ENCODE measurements around the gene CMTM6.
"Not testable (repeated sequence)": the region's sequence is repeated elsewhere in the genome, so short reads cannot be mapped to it uniquely, and the experiment has no call there.

Gene CMTM6

DNA sequence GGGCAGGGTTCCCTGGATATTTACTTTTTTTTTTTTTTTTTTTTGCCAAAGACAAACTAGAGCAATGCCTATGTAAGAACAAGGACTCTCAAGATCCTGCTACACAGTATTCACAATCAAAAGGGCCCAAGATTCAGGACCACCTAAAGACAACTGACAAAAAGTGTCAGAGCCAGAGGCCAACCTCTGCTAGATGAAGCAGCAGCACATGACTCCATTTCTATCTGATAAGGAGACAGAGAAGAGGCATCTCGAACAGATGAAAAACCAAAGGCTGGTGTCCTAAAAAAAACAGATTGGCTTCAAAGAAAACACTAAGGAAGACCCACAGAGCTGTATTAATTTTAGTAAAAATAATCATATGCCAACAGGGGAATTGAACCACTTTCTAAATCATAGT is 20.0 kb downstream of the CMTM6 start:
- DNase-seq: no peak
- Histone ChIP-seq H3K27me3 (replicated peaks in 2 of 5; ENCODE audit: control insufficient read depth in 4 of 5, insufficient read depth in 5 of 5, low read length in 4 of 5) (no peaks in the 10 kb centered on the region), H3K4me1 (ENCODE audit: control extremely low read depth in 1 of 4, control insufficient read depth in 4 of 4, insufficient read depth in 4 of 4, low read length in 3 of 4) (peaks cover 0 to 8% (median 1%) of the 10 kb centered on the region in 4 experiments), H3K27ac (ENCODE audit: insufficient read depth in 1 of 2, low read depth in 1 of 2, low read length in 2 of 2, poor library complexity in 1 of 2, severe bottlenecking in 2 of 2) (no peak overlapping the region), H3K4me3 (ENCODE audit: control insufficient read depth in 1 of 7, extremely low read depth in 1 of 7, insufficient read depth in 4 of 7, low read depth in 2 of 7, low read length in 6 of 7) (no peak overlapping the region), H3K36me3 (ENCODE audit: control insufficient read depth in 4 of 4, insufficient read depth in 4 of 4, low read length in 3 of 4) (peaks cover 18 to 48% (median 31%) of the 10 kb centered on the region in 4 experiments), H3K9me3 (ENCODE audit: control extremely low read depth in 1 of 5, control insufficient read depth in 4 of 5, insufficient read depth in 2 of 5, low read depth in 1 of 5, low read length in 4 of 5) (no peaks in the 10 kb centered on the region)
- no CpG with 5 or more reads among the region's 1 CpG for WGBS (ENCODE audit: insufficient coverage)
- CTCF ChIA-PET: interaction anchor here (1.4 to 1.8 kb wide), 2 partner anchors 15 to 108 kb away, joined by 4 to 7 read pairs; no protein-coding TSS in a partner anchor
- POLR2A ChIA-PET: no interaction called here

DNA sequence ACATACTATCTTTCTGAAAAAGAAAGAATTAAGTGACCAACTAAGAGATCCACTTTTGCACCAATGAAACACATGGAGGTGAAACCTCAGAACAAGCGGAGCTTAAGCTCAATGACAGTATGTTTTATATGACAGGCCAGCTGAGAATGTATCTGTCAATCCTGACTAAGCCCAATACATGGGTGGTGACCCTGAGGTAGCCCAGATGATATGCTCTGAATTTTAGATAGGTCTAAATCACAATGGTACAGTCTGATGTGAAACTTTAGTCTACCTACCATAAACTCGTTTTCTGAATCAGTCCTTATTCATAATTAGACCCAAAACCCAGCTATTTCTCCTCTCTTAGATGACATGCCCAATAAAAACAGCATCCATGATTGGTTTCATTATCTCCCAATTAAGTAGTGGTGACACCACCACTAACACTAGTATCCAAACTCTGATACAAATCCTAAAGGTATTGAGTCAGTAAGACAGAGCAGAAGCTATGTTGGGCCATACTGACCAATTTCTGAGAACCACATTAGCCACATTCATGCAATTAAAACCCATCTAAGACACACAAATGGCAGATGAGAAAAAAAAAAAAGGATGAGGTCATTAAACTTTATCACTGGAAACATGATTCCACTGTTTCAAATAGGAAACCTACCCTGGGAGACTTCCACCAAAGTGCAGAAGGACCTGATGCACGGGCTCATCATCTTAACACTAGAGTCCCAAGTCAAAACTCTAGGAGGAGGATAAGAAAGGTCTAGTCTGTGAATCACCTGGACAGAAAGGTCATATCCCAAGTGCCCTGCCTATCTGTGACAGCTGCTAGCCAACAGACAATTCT is 20.6 kb downstream of the CMTM6 start:
- no peak overlapping the region for H3K4me3 ChIP-seq (ENCODE audit: control insufficient read depth in 1 of 7, extremely low read depth in 1 of 7, insufficient read depth in 4 of 7, low read depth in 2 of 7, low read length in 6 of 7)
- no peak for DNase-seq
- CTCF ChIA-PET: interaction anchor here (1.4 kb wide), 1 partner anchor 14 kb away, joined by 7 read pairs; no protein-coding TSS in a partner anchor
- H3K36me3 ChIP-seq (ENCODE audit: control insufficient read depth in 4 of 4, insufficient read depth in 4 of 4, low read length in 3 of 4): peaks cover 18 to 42% (median 27%) of the 10 kb centered on the region in 4 experiments
- H3K9me3 ChIP-seq (ENCODE audit: control extremely low read depth in 1 of 5, control insufficient read depth in 4 of 5, insufficient read depth in 2 of 5, low read depth in 1 of 5, low read length in 4 of 5): no peaks in the 10 kb centered on the region
- H3K27ac ChIP-seq (ENCODE audit: insufficient read depth in 1 of 2, low read depth in 1 of 2, low read length in 2 of 2, poor library complexity in 1 of 2, severe bottlenecking in 2 of 2): no peak overlapping the region
- peaks cover 0 to 8% (median 1%) of the 10 kb centered on the region in 4 experiments for H3K4me1 ChIP-seq (ENCODE audit: control extremely low read depth in 1 of 4, control insufficient read depth in 4 of 4, insufficient read depth in 4 of 4, low read length in 3 of 4)
- POLR2A ChIA-PET: no interaction called here
- H3K27me3 ChIP-seq (replicated peaks in 2 of 5; ENCODE audit: control insufficient read depth in 4 of 5, insufficient read depth in 5 of 5, low read length in 4 of 5): no peaks in the 10 kb centered on the region
- 100% methylated on average over 2 of the region's 3 CpGs for WGBS (ENCODE audit: insufficient coverage)

DNA sequence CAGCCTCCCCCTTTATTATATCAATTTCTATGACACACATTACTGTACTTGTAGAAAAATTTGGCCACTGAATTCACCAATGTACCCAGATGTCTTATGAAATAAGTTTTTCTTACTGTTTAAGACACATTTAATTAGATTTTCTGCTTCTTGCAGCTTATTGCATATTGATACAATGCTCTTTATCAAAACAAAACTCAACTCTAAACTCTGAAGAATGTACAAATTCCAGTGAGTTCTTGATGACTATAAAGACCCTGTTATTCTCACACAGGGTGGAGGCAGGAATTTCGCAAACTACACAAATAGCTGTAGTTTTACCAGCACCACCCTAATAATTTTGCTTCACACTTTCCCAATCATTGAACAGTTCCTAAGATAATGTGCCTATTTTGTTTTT is 22.0 kb downstream of the CMTM6 start:
- H3K4me3 ChIP-seq (ENCODE audit: control insufficient read depth in 1 of 7, extremely low read depth in 1 of 7, insufficient read depth in 4 of 7, low read depth in 2 of 7, low read length in 6 of 7): no peak overlapping the region
- no peaks in the 10 kb centered on the region for H3K27me3 ChIP-seq (replicated peaks in 2 of 5; ENCODE audit: control insufficient read depth in 4 of 5, insufficient read depth in 5 of 5, low read length in 4 of 5)
- ChIA-PET CTCF (interaction anchor here (1.2 to 2.0 kb wide), 2 partner anchors 12 to 106 kb away, joined by 3 to 13 read pairs; no protein-coding TSS in a partner anchor), POLR2A (interaction anchor here (0.6 kb wide), 1 partner anchor 1151 kb away, joined by 3 read pairs; no protein-coding TSS in a partner anchor)
- H3K9me3 ChIP-seq (ENCODE audit: control extremely low read depth in 1 of 5, control insufficient read depth in 4 of 5, insufficient read depth in 2 of 5, low read depth in 1 of 5, low read length in 4 of 5): no peaks in the 10 kb centered on the region
- peaks cover 0 to 8% (median 1%) of the 10 kb centered on the region in 4 experiments for H3K4me1 ChIP-seq (ENCODE audit: control extremely low read depth in 1 of 4, control insufficient read depth in 4 of 4, insufficient read depth in 4 of 4, low read length in 3 of 4)
- 100% methylated on average over 1 of the region's 1 CpG for WGBS (ENCODE audit: insufficient coverage)
- peaks cover 14 to 32% (median 20%) of the 10 kb centered on the region in 4 experiments for H3K36me3 ChIP-seq (ENCODE audit: control insufficient read depth in 4 of 4, insufficient read depth in 4 of 4, low read length in 3 of 4)
- no peak overlapping the region for H3K27ac ChIP-seq (ENCODE audit: insufficient read depth in 1 of 2, low read depth in 1 of 2, low read length in 2 of 2, poor library complexity in 1 of 2, severe bottlenecking in 2 of 2)
- DNase-seq: no peak

DNA sequence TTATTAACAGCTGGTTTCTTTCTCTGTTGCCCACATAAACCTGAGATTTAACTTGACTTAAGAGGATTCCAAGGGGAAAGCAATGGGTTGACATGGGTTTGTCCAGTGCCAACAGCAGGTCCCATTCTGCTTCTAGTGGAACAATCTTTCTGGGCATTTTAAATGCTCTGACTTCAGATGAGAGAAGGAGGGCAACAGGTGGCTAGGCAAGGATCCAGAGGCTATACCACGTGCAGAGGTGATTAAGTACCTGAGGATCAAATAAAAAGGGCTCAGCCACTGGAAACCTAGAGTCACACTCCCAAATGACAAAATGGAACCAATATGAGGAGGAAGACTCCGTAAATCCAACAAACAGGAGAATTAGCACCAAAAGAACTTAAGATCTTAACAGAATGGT is 28.5 kb downstream of the CMTM6 start:
- CTCF ChIA-PET: interaction anchor here (0.7 to 2.4 kb wide), 4 partner anchors 10 to 99 kb away, joined by 3 to 8 read pairs (median 4); no protein-coding TSS in a partner anchor

DNA sequence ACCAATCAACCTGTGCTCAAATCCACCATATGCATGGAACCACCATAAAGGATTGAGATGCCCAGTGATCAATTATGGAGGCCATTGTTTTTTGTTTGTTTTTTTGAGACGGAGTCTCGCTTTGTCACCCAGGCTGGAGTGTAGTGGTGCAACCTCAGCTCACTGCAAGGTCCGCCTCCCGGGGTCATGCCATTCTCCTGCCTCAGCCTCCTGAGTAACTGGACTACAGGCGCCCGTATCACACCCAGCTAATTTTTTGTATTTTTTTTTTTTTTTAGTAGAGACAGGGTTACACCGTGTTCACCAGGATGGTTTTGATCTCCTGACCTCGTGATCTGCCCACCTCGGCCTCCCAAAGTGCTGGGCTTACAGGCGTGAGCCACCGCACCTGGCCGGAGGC is 30.5 kb downstream of the CMTM6 start:
- H3K4me3 ChIP-seq (ENCODE audit: control insufficient read depth in 1 of 7, extremely low read depth in 1 of 7, insufficient read depth in 4 of 7, low read depth in 2 of 7, low read length in 6 of 7); POLR2A ChIA-PET; H3K27me3 ChIP-seq (replicated peaks in 2 of 5; ENCODE audit: control insufficient read depth in 4 of 5, insufficient read depth in 5 of 5, low read length in 4 of 5); H3K27ac ChIP-seq (ENCODE audit: insufficient read depth in 1 of 2, low read depth in 1 of 2, low read length in 2 of 2, poor library complexity in 1 of 2, severe bottlenecking in 2 of 2); H3K9me3 ChIP-seq (ENCODE audit: control extremely low read depth in 1 of 5, control insufficient read depth in 4 of 5, insufficient read depth in 2 of 5, low read depth in 1 of 5, low read length in 4 of 5); DNase-seq: not testable (repeated sequence)
- CTCF ChIA-PET: interaction anchor here (0.7 to 1.0 kb wide), 3 partner anchors 75 to 97 kb away, joined by 3 read pairs; no protein-coding TSS in a partner anchor
- peaks cover 0 to 38% (median 13%) of the 10 kb centered on the region in 4 experiments for H3K36me3 ChIP-seq (ENCODE audit: control insufficient read depth in 4 of 4, insufficient read depth in 4 of 4, low read length in 3 of 4)
- WGBS (ENCODE audit: insufficient coverage): 97% methylated on average over 11 of the region's 12 CpGs
- peaks cover 0 to 34% (median 20%) of the 10 kb centered on the region in 4 experiments for H3K4me1 ChIP-seq (ENCODE audit: control extremely low read depth in 1 of 4, control insufficient read depth in 4 of 4, insufficient read depth in 4 of 4, low read length in 3 of 4)

More for the DNA sequence above, 28.5 kb downstream of the CMTM6 start:
- Histone ChIP-seq H3K4me3 (ENCODE audit: control insufficient read depth in 1 of 7, extremely low read depth in 1 of 7, insufficient read depth in 4 of 7, low read depth in 2 of 7, low read length in 6 of 7) (no peak overlapping the region), H3K27ac (ENCODE audit: insufficient read depth in 1 of 2, low read depth in 1 of 2, low read length in 2 of 2, poor library complexity in 1 of 2, severe bottlenecking in 2 of 2) (no peak overlapping the region), H3K4me1 (ENCODE audit: control extremely low read depth in 1 of 4, control insufficient read depth in 4 of 4, insufficient read depth in 4 of 4, low read length in 3 of 4) (peaks cover 0 to 16% (median 2%) of the 10 kb centered on the region in 4 experiments), H3K9me3 (ENCODE audit: control extremely low read depth in 1 of 5, control insufficient read depth in 4 of 5, insufficient read depth in 2 of 5, low read depth in 1 of 5, low read length in 4 of 5) (no peaks in the 10 kb centered on the region), H3K36me3 (ENCODE audit: control insufficient read depth in 4 of 4, insufficient read depth in 4 of 4, low read length in 3 of 4) (peaks cover 3 to 28% (median 9%) of the 10 kb centered on the region in 4 experiments), H3K27me3 (replicated peaks in 2 of 5; ENCODE audit: control insufficient read depth in 4 of 5, insufficient read depth in 5 of 5, low read length in 4 of 5) (no peaks in the 10 kb centered on the region)
- no CpG with 5 or more reads among the region's 2 CpGs for WGBS (ENCODE audit: insufficient coverage)
- POLR2A ChIA-PET: no interaction called here
- DNase-seq: no peak

DNA sequence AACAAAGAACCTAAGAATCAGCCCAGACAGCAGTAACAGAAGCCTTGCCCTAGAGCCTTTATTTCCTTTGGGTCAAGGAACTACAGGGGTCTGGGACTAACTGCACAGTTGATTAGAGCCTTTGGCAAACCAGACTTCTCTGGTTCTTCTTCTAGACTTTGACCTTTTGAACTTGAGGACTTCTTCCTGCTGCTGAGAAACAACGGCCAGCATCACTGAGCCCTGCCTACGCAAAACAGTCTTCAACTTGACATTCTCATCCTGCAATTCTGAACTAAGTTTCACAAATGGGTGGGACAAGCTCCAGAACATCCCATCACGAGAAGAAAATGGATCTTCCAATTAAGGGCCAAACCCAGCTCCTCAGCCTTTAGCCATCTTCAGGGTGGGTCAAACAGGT is 31.4 kb downstream of the CMTM6 start:
- CTCF ChIA-PET: interaction anchor here (0.6 to 5.7 kb wide), 4 partner anchors 11 to 121 kb away, joined by 3 to 116 read pairs (median 14); no protein-coding TSS in a partner anchor
- Histone ChIP-seq H3K9me3 (ENCODE audit: control extremely low read depth in 1 of 5, control insufficient read depth in 4 of 5, insufficient read depth in 2 of 5, low read depth in 1 of 5, low read length in 4 of 5) (no peaks in the 10 kb centered on the region), H3K4me3 (ENCODE audit: control insufficient read depth in 1 of 7, extremely low read depth in 1 of 7, insufficient read depth in 4 of 7, low read depth in 2 of 7, low read length in 6 of 7) (no peak overlapping the region), H3K36me3 (ENCODE audit: control insufficient read depth in 4 of 4, insufficient read depth in 4 of 4, low read length in 3 of 4) (peaks cover 0 to 38% (median 13%) of the 10 kb centered on the region in 4 experiments), H3K27me3 (replicated peaks in 2 of 5; ENCODE audit: control insufficient read depth in 4 of 5, insufficient read depth in 5 of 5, low read length in 4 of 5) (no peaks in the 10 kb centered on the region), H3K4me1 (ENCODE audit: control extremely low read depth in 1 of 4, control insufficient read depth in 4 of 4, insufficient read depth in 4 of 4, low read length in 3 of 4) (peaks cover 0 to 34% (median 20%) of the 10 kb centered on the region in 4 experiments), H3K27ac (ENCODE audit: insufficient read depth in 1 of 2, low read depth in 1 of 2, low read length in 2 of 2, poor library complexity in 1 of 2, severe bottlenecking in 2 of 2) (no peak overlapping the region)
- 93% methylated on average over 3 of the region's 3 CpGs for WGBS (ENCODE audit: insufficient coverage)
- no peak for DNase-seq
- POLR2A ChIA-PET: no interaction called here

DNA sequence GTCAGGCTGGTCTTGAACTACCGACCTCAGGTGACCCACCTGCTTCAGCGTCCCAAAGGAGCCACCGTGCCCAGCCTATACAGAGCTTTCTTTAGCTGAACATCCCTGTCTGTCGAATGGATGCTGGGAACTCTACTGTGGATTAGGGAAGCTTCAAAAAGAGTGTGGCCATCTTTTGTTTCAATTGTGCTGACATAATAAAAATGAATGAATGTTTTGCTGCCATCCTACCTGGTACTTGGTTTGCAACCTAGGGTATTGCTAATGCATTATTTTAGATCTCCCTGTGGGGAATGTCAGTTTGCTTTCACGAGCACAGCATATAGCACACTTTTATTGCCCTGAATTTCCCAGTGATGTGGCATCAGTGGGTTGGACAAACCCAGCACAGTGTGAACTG is 32.3 kb downstream of the CMTM6 start:
- H3K27me3 ChIP-seq (replicated peaks in 2 of 5; ENCODE audit: control insufficient read depth in 4 of 5, insufficient read depth in 5 of 5, low read length in 4 of 5): no peaks in the 10 kb centered on the region
- peaks cover 0 to 34% (median 20%) of the 10 kb centered on the region in 4 experiments for H3K4me1 ChIP-seq (ENCODE audit: control extremely low read depth in 1 of 4, control insufficient read depth in 4 of 4, insufficient read depth in 4 of 4, low read length in 3 of 4)
- H3K4me3 ChIP-seq (ENCODE audit: control insufficient read depth in 1 of 7, extremely low read depth in 1 of 7, insufficient read depth in 4 of 7, low read depth in 2 of 7, low read length in 6 of 7): no peak overlapping the region
- no peak for DNase-seq
- no peaks in the 10 kb centered on the region for H3K9me3 ChIP-seq (ENCODE audit: control extremely low read depth in 1 of 5, control insufficient read depth in 4 of 5, insufficient read depth in 2 of 5, low read depth in 1 of 5, low read length in 4 of 5)
- ChIA-PET POLR2A (no interaction called here), CTCF (interaction anchor here (1.0 to 5.7 kb wide), 12 partner anchors 11 to 294 kb away, joined by 3 to 116 read pairs (median 10); no protein-coding TSS in a partner anchor)
- no peak overlapping the region for H3K27ac ChIP-seq (ENCODE audit: insufficient read depth in 1 of 2, low read depth in 1 of 2, low read length in 2 of 2, poor library complexity in 1 of 2, severe bottlenecking in 2 of 2)
- 97% methylated on average over 5 of the region's 5 CpGs for WGBS (ENCODE audit: insufficient coverage)
- peaks cover 0 to 38% (median 13%) of the 10 kb centered on the region in 4 experiments for H3K36me3 ChIP-seq (ENCODE audit: control insufficient read depth in 4 of 4, insufficient read depth in 4 of 4, low read length in 3 of 4)
